MG63 (cell line): ENCODE results near the gene KCNE3. TPM values are rescaled to one million over a fixed set of nuclear protein-coding genes. Genes with fewer than 3 reads are reported as not detected.
"Not testable (repeated sequence)": the region's sequence is repeated elsewhere in the genome, so short reads cannot be mapped to it uniquely, and the experiment has no call there.

ENCODE experiments used
- DNase-seq: peaks from one replicate; pipeline ENCODE4 v3.0.0-alpha.2; 2020
- H3K27me3 ChIP-seq: fragments of 250-450 bp; sonication (Bioruptor Pico); 2 replicates; pipeline ENCODE4 v1.5.1; 2020; ENCODE audit warnings: mild to moderate bottlenecking, moderate library complexity
- H3K36me3 ChIP-seq: fragments of 250-450 bp; sonication (Bioruptor Pico); 2 replicates; pipeline ENCODE4 v1.5.1; 2020; ENCODE audit warnings: mild to moderate bottlenecking, moderate library complexity
- H3K4me3 ChIP-seq: fragments of 250-450 bp; sonication (Bioruptor Pico); 2 replicates; pipeline ENCODE4 v1.5.1; 2020; ENCODE audit warnings: mild to moderate bottlenecking, moderate library complexity
- H3K9me3 ChIP-seq: fragments of 250-450 bp; sonication (Bioruptor Pico); 2 replicates; pipeline ENCODE4 v1.5.1; 2020; ENCODE audit warnings: mild to moderate bottlenecking, moderate library complexity
- total RNA-seq: library from RNA; depleted of rRNA; stranded (reverse); fragments of >200 nt; shearing (Covaris generic); gene quantifications from 2 replicates; pipeline ENCODE4 v1.2.3, GENCODE V29; 2014; ENCODE audit warnings: low replicate concordance; rRNA removed

The KCNE3 gene
- total RNA-seq, 1 experiment from 2014 or later: 2.9 TPM

DNA sequence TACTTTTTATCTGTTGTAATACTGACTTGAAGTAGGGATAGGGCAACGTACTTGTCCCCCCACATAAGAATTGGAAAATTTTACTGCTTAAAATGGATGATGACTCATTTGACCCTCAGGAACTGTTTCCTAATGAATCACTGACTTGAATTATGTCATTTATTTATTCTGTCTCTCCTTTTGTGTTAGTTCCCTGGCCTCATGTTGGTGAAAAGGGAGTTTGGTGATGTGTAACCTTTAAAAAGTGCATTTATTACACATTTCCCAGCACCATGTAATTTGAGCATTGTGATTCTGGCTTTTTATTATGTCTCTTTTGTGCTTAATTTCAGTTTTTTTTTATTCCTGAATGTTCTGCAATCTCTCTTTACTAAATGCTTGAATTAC lies 48.8 kb downstream of the KCNE3 start:
- H3K9me3 ChIP-seq: no peaks in the 10 kb centered on the region
- no peak for DNase-seq
- no peaks in the 10 kb centered on the region for H3K27me3 ChIP-seq
- no peaks in the 10 kb centered on the region for H3K36me3 ChIP-seq
- H3K4me3 ChIP-seq: no peak overlapping the region

DNA sequence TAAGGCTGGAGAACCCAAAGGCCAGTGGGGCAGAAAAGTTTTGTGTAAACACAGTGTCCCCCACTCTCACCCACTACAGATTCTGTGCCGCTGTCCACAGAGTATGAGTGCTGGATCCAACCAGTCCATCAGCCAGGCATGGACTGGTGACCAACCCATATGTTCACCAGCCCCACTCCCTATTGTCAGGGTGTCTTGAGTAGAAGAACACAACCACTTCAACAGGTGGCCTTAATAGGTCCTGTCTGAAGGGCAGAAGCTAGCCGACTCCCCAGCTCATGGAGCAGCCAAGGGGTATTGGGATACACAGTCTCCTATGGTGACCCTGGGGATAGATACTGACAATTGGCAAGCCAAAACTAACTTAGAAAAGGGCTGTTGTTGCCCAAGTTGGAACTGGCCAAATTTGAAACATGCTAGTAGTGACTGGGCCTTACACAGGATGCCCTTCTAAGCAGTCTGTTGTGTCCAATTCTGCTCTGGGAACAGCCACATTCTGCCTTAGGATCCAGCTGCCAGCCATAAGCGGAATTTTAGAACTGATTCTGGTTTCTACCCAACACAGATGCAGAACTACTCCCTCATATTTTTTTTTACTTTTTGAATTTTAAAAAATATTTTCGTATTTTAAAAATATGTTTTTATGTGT lies 49.4 kb downstream of the KCNE3 start:
- Histone ChIP-seq H3K9me3 (no peaks in the 10 kb centered on the region), H3K4me3 (no peak overlapping the region), H3K27me3 (no peaks in the 10 kb centered on the region), H3K36me3 (no peaks in the 10 kb centered on the region)
- DNase-seq: no peak

GRCh38 chr11:74417379-74417804 lies 50.0 kb downstream of the KCNE3 start:
- DNase-seq: no peak
- H3K36me3 ChIP-seq: no peaks in the 10 kb centered on the region
- H3K27me3 ChIP-seq: no peaks in the 10 kb centered on the region
- H3K4me3 ChIP-seq: no peak overlapping the region
- no peaks in the 10 kb centered on the region for H3K9me3 ChIP-seq

DNA sequence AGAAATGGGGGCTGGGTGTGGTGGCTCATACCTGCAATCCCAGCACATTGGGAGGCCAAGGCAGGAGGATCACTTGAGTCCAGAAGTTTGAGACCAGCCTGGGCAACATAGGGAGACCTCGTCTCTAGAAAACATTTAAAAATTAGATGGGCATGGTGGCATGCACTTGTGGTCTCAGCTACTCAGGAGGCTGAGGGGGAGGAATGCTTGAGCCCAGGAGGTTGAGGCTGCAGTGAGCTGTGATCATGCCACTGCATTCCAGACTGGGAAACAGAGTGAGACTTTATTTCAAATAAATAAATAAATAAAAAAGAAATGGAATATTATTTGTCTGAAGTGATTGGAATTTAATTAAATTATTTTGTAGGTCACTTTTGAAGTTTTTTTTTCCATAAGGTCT lies 50.4 kb downstream of the KCNE3 start:
- not testable (repeated sequence) for H3K36me3 ChIP-seq, H3K9me3 ChIP-seq, H3K27me3 ChIP-seq, H3K4me3 ChIP-seq, DNase-seq

DNA sequence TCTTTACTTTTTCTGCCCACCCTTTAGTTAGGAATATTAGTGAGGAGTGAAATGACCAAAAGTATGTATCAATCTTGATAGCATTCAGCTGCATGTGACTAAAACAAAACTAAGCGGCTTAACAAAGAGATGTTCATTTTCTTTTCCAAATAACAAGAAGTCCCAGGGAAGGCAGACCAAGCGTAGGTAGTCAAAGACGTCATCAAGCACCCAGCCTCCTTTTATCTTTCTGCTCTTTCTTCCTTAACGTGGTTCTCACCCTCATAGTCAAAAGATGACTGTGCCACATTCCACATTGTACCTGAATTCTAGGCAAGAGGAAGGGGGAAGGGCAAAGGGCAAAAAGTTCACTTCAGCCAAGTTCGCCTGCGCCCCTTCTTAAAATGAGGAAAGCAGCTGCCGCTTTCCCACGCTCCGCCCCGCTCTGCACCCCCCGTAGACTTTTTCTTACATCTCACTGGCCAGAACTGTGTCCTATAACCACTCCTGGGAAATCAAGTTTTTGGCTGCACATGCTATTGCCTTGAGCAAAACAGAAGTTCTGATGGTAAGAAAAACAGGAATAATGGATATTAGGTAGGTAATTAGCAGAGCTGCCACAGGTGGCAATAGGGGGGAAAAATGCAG lies 54.5 kb downstream of the KCNE3 start:
- no peak for DNase-seq
- no peaks in the 10 kb centered on the region for H3K27me3 ChIP-seq
- H3K36me3 ChIP-seq: no peaks in the 10 kb centered on the region
- H3K9me3 ChIP-seq: no peaks in the 10 kb centered on the region
- H3K4me3 ChIP-seq: no peak overlapping the region

GRCh38 chr11:74412321-74412720 lies 55.0 kb downstream of the KCNE3 start:
- Histone ChIP-seq H3K36me3 (no peaks in the 10 kb centered on the region), H3K27me3 (no peaks in the 10 kb centered on the region)

GRCh38 chr11:74409633-74410032 lies 57.7 kb downstream of the KCNE3 start:
- no peaks in the 10 kb centered on the region for H3K27me3 ChIP-seq
- H3K4me3 ChIP-seq: no peak overlapping the region
- H3K36me3 ChIP-seq: no peaks in the 10 kb centered on the region

More at GRCh38 chr11:74412321-74412720, 55.0 kb downstream of the KCNE3 start:
- DNase-seq: no peak
- Histone ChIP-seq H3K4me3 (no peak overlapping the region), H3K9me3 (no peaks in the 10 kb centered on the region)

More at GRCh38 chr11:74409633-74410032, 57.7 kb downstream of the KCNE3 start:
- no peaks in the 10 kb centered on the region for H3K9me3 ChIP-seq
- no peak for DNase-seq

Other genes starting within 250 kb of the KCNE3 start
- gene P4HA3, start 155.9 kb downstream of the KCNE3 start, total RNA-seq: not detected in 2 replicates
- gene PGM2L1, start 69.1 kb downstream of the KCNE3 start, total RNA-seq: 0.39 and 0.92 TPM in 2 replicates
- gene LIPT2, start 26.2 kb upstream of the KCNE3 start, total RNA-seq: 2.1 and 5.3 TPM in 2 replicates
- gene POLD3, start 125.0 kb upstream of the KCNE3 start, total RNA-seq: 22.9 and 39.2 TPM in 2 replicates